ENCODE data around the gene CREB5.

- TF ChIP-seq CTCF (IDR thresholded peaks at IDR 0.05 in 8 of 11, conservative IDR thresholded peaks at IDR 0.05 in 3 of 11): no peak
- TF ChIP-seq POLR2A (IDR thresholded peaks at IDR 0.05): no peak
Observed at GRCh38 chr7:28414453-28414852, 2.1 kb downstream of the CREB5 start.

Data from spleen (tissue), 7 donors.